ENCODE data around the gene ZNF787. TPM values are rescaled to one million over a fixed set of nuclear protein-coding genes. Genes with fewer than 3 reads are reported as not detected.

Gene ZNF787
- total and polyA plus RNA-seq, 4 donors: 2.9 to 23.6 (median 18.8) TPM

DNA sequence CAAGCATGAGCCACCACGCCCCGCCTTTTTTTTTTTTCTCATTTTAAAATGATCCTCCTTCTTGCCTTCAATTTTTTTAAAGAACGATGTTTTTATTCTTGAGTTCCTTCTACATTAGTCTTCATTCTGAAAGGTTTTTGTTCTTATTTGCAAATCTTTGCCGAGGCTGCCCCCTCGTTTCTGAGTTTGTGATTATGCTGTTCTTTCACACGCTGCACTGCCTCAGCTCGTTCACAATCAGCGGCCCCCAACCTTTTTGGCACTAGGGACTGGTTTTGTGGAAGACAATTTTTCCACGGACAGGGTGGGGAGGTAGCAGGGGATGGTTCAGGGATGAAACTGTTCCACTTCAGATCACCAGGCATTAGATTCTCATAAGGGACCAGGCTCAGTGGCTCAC, 26.6 kb downstream of the ZNF787 start:
- TF ChIP-seq GABPA (IDR thresholded peaks at IDR 0.05 in 1 of 2, conservative IDR thresholded peaks at IDR 0.05 in 1 of 2): no peak
- WGBS: 87% methylated on average over 9 of the region's 9 CpGs
- Histone ChIP-seq H3K4me1 (ENCODE audit: control insufficient read depth in 4 of 4, insufficient read depth in 4 of 4, low read length in 3 of 4) (no peaks in the 10 kb centered on the region), H3K9ac (ENCODE audit: low read depth in 1 of 2, low read length in 2 of 2) (no peak overlapping the region), H3K27ac (ENCODE audit: low read depth in 1 of 2, low read length in 2 of 2) (no peak overlapping the region), H3K27me3 (ENCODE audit: control insufficient read depth in 4 of 4, insufficient read depth in 4 of 4, low read length in 3 of 4) (no peaks in the 10 kb centered on the region), H3K36me3 (ENCODE audit: control insufficient read depth in 4 of 4, insufficient read depth in 3 of 4, low read depth in 1 of 4, low read length in 3 of 4) (peaks cover 3 to 16% (median 12%) of the 10 kb centered on the region in 4 donors), H3K9me3 (ENCODE audit: control insufficient read depth in 4 of 4, low read length in 3 of 4) (no peaks in the 10 kb centered on the region), H3K4me3 (ENCODE audit: low read depth in 1 of 3, low read length in 3 of 3) (no peak overlapping the region)
- no peak for DNase-seq (ENCODE audit: low spot score)

- no peaks in the 10 kb centered on the region for H3K4me1 ChIP-seq (ENCODE audit: control insufficient read depth in 4 of 4, insufficient read depth in 4 of 4, low read length in 3 of 4)
Measured at GRCh38 chr19:56092685-56093631, 28.1 kb downstream of the ZNF787 start.

More at GRCh38 chr19:56092685-56093631, 28.1 kb downstream of the ZNF787 start:
- no peaks in the 10 kb centered on the region for H3K9me3 ChIP-seq (ENCODE audit: control insufficient read depth in 4 of 4, low read length in 3 of 4)
- peaks cover 6 to 19% (median 8%) of the 10 kb centered on the region in 4 donors for H3K36me3 ChIP-seq (ENCODE audit: control insufficient read depth in 4 of 4, insufficient read depth in 3 of 4, low read depth in 1 of 4, low read length in 3 of 4)
- H3K4me3 ChIP-seq (ENCODE audit: low read depth in 1 of 3, low read length in 3 of 3): no peak overlapping the region
- no peak overlapping the region for H3K9ac ChIP-seq (ENCODE audit: low read depth in 1 of 2, low read length in 2 of 2)
- H3K27me3 ChIP-seq (ENCODE audit: control insufficient read depth in 4 of 4, insufficient read depth in 4 of 4, low read length in 3 of 4): no peaks in the 10 kb centered on the region
- no peak for TF ChIP-seq HNF4G (IDR thresholded peaks at IDR 0.05)
- TF ChIP-seq, protein P1, sequence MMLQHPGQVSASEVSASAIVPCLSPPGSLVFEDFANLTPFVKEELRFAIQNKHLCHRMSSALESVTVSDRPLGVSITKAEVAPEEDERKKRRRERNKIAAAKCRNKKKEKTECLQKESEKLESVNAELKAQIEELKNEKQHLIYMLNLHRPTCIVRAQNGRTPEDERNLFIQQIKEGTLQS (IDR thresholded peaks at IDR 0.05): no peak
- TF ChIP-seq, protein P2, sequence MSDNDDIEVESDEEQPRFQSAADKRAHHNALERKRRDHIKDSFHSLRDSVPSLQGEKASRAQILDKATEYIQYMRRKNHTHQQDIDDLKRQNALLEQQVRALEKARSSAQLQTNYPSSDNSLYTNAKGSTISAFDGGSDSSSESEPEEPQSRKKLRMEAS (IDR thresholded peaks at IDR 0.05): no peak
- TF ChIP-seq NR2F2 (IDR thresholded peaks at IDR 0.05): no peak
- TF ChIP-seq GABPA (IDR thresholded peaks at IDR 0.05 in 1 of 2, conservative IDR thresholded peaks at IDR 0.05 in 1 of 2): no peak
- TF ChIP-seq, protein P3, sequence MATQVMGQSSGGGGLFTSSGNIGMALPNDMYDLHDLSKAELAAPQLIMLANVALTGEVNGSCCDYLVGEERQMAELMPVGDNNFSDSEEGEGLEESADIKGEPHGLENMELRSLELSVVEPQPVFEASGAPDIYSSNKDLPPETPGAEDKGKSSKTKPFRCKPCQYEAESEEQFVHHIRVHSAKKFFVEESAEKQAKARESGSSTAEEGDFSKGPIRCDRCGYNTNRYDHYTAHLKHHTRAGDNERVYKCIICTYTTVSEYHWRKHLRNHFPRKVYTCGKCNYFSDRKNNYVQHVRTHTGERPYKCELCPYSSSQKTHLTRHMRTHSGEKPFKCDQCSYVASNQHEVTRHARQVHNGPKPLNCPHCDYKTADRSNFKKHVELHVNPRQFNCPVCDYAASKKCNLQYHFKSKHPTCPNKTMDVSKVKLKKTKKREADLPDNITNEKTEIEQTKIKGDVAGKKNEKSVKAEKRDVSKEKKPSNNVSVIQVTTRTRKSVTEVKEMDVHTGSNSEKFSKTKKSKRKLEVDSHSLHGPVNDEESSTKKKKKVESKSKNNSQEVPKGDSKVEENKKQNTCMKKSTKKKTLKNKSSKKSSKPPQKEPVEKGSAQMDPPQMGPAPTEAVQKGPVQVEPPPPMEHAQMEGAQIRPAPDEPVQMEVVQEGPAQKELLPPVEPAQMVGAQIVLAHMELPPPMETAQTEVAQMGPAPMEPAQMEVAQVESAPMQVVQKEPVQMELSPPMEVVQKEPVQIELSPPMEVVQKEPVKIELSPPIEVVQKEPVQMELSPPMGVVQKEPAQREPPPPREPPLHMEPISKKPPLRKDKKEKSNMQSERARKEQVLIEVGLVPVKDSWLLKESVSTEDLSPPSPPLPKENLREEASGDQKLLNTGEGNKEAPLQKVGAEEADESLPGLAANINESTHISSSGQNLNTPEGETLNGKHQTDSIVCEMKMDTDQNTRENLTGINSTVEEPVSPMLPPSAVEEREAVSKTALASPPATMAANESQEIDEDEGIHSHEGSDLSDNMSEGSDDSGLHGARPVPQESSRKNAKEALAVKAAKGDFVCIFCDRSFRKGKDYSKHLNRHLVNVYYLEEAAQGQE (IDR thresholded peaks at IDR 0.05): no peak
- TF ChIP-seq FOXA1 (IDR thresholded peaks at IDR 0.05): no peak
- no peak for TF ChIP-seq FOXA2 (IDR thresholded peaks at IDR 0.05)
- TF ChIP-seq TAF1 (conservative IDR thresholded peaks at IDR 0.05): no peak
- TF ChIP-seq SP1 (IDR thresholded peaks at IDR 0.05): no peak
- no peak for TF ChIP-seq RAD21 (IDR thresholded peaks at IDR 0.05)
- no peak for TF ChIP-seq RXRA (IDR thresholded peaks at IDR 0.05)
- no peak for TF ChIP-seq JUND (IDR thresholded peaks at IDR 0.05)
- no peak for TF ChIP-seq HNF4A (conservative IDR thresholded peaks at IDR 0.05)
- no peak for DNase-seq (ENCODE audit: low spot score)
- WGBS: 98% methylated on average over 32 of the region's 32 CpGs
- no peak overlapping the region for H3K27ac ChIP-seq (ENCODE audit: low read depth in 1 of 2, low read length in 2 of 2)

Measured in liver (tissue), 9 donors.